Neural crest cell (in vitro differentiated cells): Measurements from ENCODE around the gene HIF3A. TPM values are rescaled to one million over a fixed set of nuclear protein-coding genes. Genes with fewer than 3 reads are reported as not detected.

ENCODE experiments used
- DNase-seq: peaks from one replicate; pipeline ENCODE4 v3.0.0; 2021; ENCODE audit warnings: low read depth, mixed read lengths, low spot score
- H3K27ac Mint-ChIP-seq: one replicate; pipeline ENCODE4 v1.8.0; 2021; ENCODE audit warnings: mild to moderate bottlenecking, mixed read lengths; ENCODE audit not compliant: unreplicated experiment
- H3K27me3 Mint-ChIP-seq: 2 replicates; pipeline ENCODE4 v1.8.0; 2021; ENCODE audit warnings: low read depth, mild to moderate bottlenecking, mixed read lengths
- H3K36me3 Mint-ChIP-seq: 2 replicates; pipeline ENCODE4 v1.8.0; 2021; ENCODE audit warnings: low read depth, mild to moderate bottlenecking, mixed read lengths
- H3K4me1 Mint-ChIP-seq: 2 replicates; pipeline ENCODE4 v1.8.0; 2021; ENCODE audit warnings: mixed read lengths
- H3K4me3 Mint-ChIP-seq: one replicate; pipeline ENCODE4 v1.8.0; 2021; ENCODE audit warnings: mild to moderate bottlenecking, mixed read lengths
- H3K9me3 Mint-ChIP-seq: 2 replicates; pipeline ENCODE4 v1.8.0; 2021; ENCODE audit warnings: mixed read lengths
- CTCF ChIP-seq: fragments of 200-600 bp; sonication (generic); conservative IDR thresholded peaks from 2 replicates; pipeline ENCODE4 v1.5.0; 2021; ENCODE audit warnings: antibody characterized with exemption, mild to moderate bottlenecking
- total RNA-seq: library from RNA; stranded (reverse); gene quantifications from 2 replicates; pipeline ENCODE4 v1.2.1, GENCODE V29; 2021

HIF3A gene
- total RNA-seq, 1 donor from 2014 or later: 7.6 TPM

DNA sequence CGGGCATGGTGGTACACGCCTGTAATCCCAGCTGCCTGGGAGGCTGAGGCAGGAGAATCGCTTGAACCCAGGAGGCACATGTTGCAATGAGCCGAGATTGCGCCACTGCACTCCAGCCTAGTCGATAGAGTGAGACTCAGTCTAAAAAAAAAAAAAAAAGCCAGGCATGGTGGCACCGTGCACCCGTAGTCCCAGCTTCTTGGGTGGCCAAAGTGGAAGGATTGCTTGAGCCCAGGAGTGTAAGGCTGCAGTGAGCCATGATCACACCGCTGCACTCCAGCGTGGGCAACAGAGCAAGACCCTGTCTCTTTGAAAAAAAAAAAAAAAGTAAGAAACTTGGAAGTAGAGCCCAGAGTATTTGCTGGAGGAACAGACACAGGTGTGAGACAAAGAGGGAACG is 88.8 kb downstream of the HIF3A start:
- no peak overlapping the region for H3K27ac Mint-ChIP-seq
- H3K9me3 Mint-ChIP-seq: no peaks in the 10 kb centered on the region
- peaks cover 2% of the 10 kb centered on the region for H3K4me1 Mint-ChIP-seq
- no peak for TF ChIP-seq CTCF
- H3K36me3 Mint-ChIP-seq: peaks cover 39% of the 10 kb centered on the region
- no peak overlapping the region for H3K4me3 Mint-ChIP-seq
- H3K27me3 Mint-ChIP-seq: no peaks in the 10 kb centered on the region
- no peak for DNase-seq

DNA sequence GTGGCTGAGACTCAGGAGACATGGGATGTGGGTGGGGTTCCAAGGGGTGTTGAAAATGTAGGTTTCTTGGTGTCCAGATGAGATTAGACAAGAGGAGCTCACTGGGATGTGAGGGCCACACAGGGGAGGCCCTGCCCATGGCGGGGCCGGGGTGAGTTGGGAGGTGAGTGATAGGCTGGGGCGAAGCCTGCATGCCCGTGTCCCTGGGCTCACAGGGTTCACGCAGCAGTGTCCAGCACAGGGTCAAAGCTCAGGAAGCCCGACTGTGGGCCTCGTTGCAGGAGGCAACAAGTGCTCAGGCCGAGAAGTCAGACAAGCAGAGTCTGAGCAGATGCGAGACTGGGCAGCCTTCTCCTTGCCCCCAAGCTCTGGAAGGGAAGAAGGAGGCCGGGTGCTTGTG is 89.3 kb downstream of the HIF3A start:
- Mint-ChIP-seq H3K36me3 (peaks cover 33% of the 10 kb centered on the region), H3K27ac (no peak overlapping the region)

DNA sequence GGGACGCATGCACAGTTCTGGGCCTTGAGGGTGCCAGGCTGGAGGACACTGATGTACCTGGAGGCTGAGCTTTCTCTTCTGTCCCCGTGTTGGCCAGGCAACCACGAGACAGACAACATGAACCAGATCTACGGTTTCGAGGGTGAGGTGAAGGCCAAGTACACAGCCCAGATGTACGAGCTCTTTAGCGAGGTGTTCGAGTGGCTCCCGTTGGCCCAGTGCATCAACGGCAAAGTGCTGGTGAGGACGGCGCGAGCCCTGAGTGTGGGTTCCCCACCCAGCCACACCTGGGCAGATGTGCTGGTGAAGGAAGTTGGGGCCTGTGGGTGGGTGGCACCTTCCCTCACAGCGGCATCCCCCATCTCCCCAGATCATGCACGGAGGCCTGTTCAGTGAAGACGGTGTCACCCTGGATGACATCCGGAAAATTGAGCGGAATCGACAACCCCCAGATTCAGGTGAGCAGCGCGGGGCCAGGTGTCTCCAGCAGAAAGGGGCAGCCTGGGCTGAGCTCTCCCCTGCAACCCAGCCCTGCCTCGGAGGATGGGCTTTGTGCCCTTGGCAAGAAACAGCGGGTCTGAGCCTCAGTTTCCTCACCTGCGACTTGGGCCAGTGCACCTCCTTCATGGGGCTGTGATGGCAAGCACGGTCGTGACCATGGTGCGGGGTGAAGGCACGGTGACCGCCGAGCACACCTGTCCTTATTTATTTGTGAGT is 90.3 kb downstream of the HIF3A start:
- Mint-ChIP-seq H3K4me1 (no peaks in the 10 kb centered on the region), H3K4me3 (no peak overlapping the region), H3K27ac (no peak overlapping the region), H3K27me3 (no peaks in the 10 kb centered on the region), H3K36me3 (peaks cover 33% of the 10 kb centered on the region), H3K9me3 (no peaks in the 10 kb centered on the region)
- DNase-seq: no peak
- TF ChIP-seq CTCF: no peak

More for the DNA sequence above, 89.3 kb downstream of the HIF3A start:
- no peak overlapping the region for H3K4me3 Mint-ChIP-seq
- no peaks in the 10 kb centered on the region for H3K27me3 Mint-ChIP-seq
- no peaks in the 10 kb centered on the region for H3K4me1 Mint-ChIP-seq
- H3K9me3 Mint-ChIP-seq: no peaks in the 10 kb centered on the region
- no peak for TF ChIP-seq CTCF
- DNase-seq: no peak

GRCh38 chr19:46387713-46388130 is 90.9 kb downstream of the HIF3A start:
- Mint-ChIP-seq H3K4me1 (peaks cover 5% of the 10 kb centered on the region), H3K4me3 (no peak overlapping the region), H3K9me3 (no peaks in the 10 kb centered on the region), H3K27ac (no peak overlapping the region), H3K27me3 (no peaks in the 10 kb centered on the region), H3K36me3 (peaks cover 32% of the 10 kb centered on the region)
- TF ChIP-seq CTCF: no peak
- no peak for DNase-seq

DNA sequence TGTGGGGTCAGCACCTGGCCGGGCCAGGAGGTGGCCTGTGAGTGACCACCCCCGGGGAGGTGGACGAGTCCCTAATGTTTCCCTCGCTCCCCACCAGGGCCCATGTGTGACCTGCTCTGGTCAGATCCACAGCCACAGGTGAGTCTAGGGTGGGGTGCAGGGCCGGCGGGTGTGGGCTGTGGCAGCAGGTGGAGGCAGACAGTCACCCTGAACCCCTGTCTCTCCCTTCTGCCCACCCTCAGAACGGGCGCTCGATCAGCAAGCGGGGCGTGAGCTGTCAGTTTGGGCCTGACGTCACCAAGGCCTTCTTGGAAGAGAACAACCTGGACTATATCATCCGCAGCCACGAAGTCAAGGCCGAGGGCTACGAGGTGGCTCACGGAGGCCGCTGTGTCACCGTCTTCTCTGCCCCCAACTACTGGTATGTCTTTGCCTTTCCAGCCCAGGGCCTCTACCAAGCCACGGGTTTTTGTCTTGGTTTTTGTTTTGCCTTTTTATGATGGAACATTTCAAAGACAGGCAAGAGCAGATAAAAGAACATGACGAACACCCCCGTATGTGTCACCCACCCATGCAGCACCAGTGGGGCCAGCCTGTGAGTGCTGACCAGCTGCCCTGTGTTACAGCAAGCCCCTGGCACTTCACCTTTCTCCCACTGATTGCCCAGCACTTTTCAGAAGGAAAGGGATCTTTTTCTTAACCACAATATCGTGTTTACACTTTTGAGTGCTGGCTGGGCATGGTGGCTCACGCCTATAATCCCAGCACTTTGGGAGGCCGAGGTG is 91.7 kb downstream of the HIF3A start:
- peaks cover 6% of the 10 kb centered on the region for H3K4me1 Mint-ChIP-seq
- TF ChIP-seq CTCF: no peak
- peaks cover 31% of the 10 kb centered on the region for H3K36me3 Mint-ChIP-seq
- DNase-seq: no peak
- no peaks in the 10 kb centered on the region for H3K9me3 Mint-ChIP-seq
- no peaks in the 10 kb centered on the region for H3K27me3 Mint-ChIP-seq
- no peak overlapping the region for H3K4me3 Mint-ChIP-seq
- H3K27ac Mint-ChIP-seq: no peak overlapping the region
